IMR-90 (cell line): ENCODE measurements around the gene HOXB7. TPM values are rescaled to one million over a fixed set of nuclear protein-coding genes. Genes with fewer than 3 reads are reported as not detected.

Source experiments
- ATAC-seq: fragments of 200-7000 bp; cut with Tn5 transposase; 2 replicates; pipeline ENCODE4 v1.9.1; 2020; ENCODE audit warnings: low read depth, mild to moderate bottlenecking, moderate library complexity
- BruUV-seq: library from RNA; stranded (reverse); fragments of 400-500 nt; replicated peaks from 2 replicates; lab custom pipeline; 2021; lab: Mats Ljungman, UMichigan
- CTCF ChIA-PET: fragments of 300-600 bp; formaldehyde crosslinking; extraction: SDS; loops from one replicate; lab custom pipeline; 2021; ENCODE audit warnings: antibody characterized with exemption; lab: Yijun Ruan, JAX
- POLR2A ChIA-PET: fragments of 300-600 bp; sonication (Branson Sonifier 250); formaldehyde crosslinking; loops from one replicate; lab custom pipeline; 2022; ENCODE audit warnings: antibody characterized with exemption; ENCODE audit not compliant: unreplicated experiment; lab: Charles Lee
- DNase-seq: peaks from one replicate; pipeline ENCODE4 v3.0.0; 2013
- H2AFZ ChIP-seq: replicated peaks from 2 replicates; pipeline ENCODE3; 2013; ENCODE audit warnings: low read length, mild to moderate bottlenecking; ENCODE audit not compliant: poor library complexity
- H2AK5ac ChIP-seq: 2 replicates; pipeline ENCODE4 v1.6.1; 2013; ENCODE audit warnings: low read depth, low read length, inconsistent platforms
- H2AK9ac ChIP-seq: replicated peaks from 2 replicates; pipeline ENCODE3; 2013; ENCODE audit warnings: mild to moderate bottlenecking, low read depth, low read length, moderate library complexity; ENCODE audit not compliant: poor library complexity
- H2BK120ac ChIP-seq: 2 replicates; pipeline ENCODE4 v1.6.1; 2013; ENCODE audit warnings: low read depth, low read length, inconsistent platforms
- H2BK15ac ChIP-seq: 3 replicates; pipeline ENCODE4 v1.6.1; 2013; ENCODE audit warnings: low read depth, low read length, inconsistent platforms
- H2BK20ac ChIP-seq: 2 replicates; pipeline ENCODE4 v1.6.1; 2013; ENCODE audit warnings: low read depth, mild to moderate bottlenecking, inconsistent platforms, low read length, moderate library complexity
- H2BK5ac ChIP-seq: 2 replicates; pipeline ENCODE4 v1.6.1; 2013; ENCODE audit warnings: mild to moderate bottlenecking, low read depth, low read length, inconsistent platforms; ENCODE audit not compliant: poor library complexity, severe bottlenecking
- H3K14ac ChIP-seq: replicated peaks from 2 replicates; pipeline ENCODE4 v1.6.1; 2013; ENCODE audit warnings: low read depth, low read length, inconsistent platforms
- H3K18ac ChIP-seq: 2 replicates; pipeline ENCODE4 v1.6.1; 2013; ENCODE audit warnings: low read depth, low read length, control low read depth
- H3K23ac ChIP-seq: 2 replicates; pipeline ENCODE4 v1.6.1; 2013; ENCODE audit warnings: low read depth, low read length, inconsistent platforms
- H3K27ac ChIP-seq: 2 replicates; pipeline ENCODE4 v1.5.1; 2013; ENCODE audit warnings: mild to moderate bottlenecking, control low read depth, low read length; ENCODE audit not compliant: insufficient read depth
- H3K27me3 ChIP-seq: 2 replicates; pipeline ENCODE4 v1.6.1; 2013; ENCODE audit warnings: low read length; ENCODE audit not compliant: control insufficient read depth, insufficient read depth
- H3K36me3 ChIP-seq: 2 replicates; pipeline ENCODE4 v1.6.1; 2013; ENCODE audit warnings: low read length, mixed read lengths; ENCODE audit not compliant: control insufficient read depth, insufficient read depth
- H3K4ac ChIP-seq: 2 replicates; pipeline ENCODE4 v1.6.1; 2013; ENCODE audit warnings: low read depth, low read length, inconsistent platforms
- H3K4me1 ChIP-seq: 2 replicates; pipeline ENCODE4 v1.6.1; 2013; ENCODE audit warnings: low read length, mixed read lengths; ENCODE audit not compliant: control insufficient read depth, insufficient read depth
- H3K4me2 ChIP-seq: 2 replicates; pipeline ENCODE4 v1.6.1; 2013; ENCODE audit warnings: low read depth, mild to moderate bottlenecking, control low read depth, low read length, moderate library complexity
- H3K4me3 ChIP-seq: 2 replicates; pipeline ENCODE4 v1.5.1; 2013; ENCODE audit warnings: low read depth, mild to moderate bottlenecking, control low read depth, low read length, moderate library complexity; ENCODE audit not compliant: insufficient read depth
- H3K56ac ChIP-seq: 2 replicates; pipeline ENCODE4 v1.6.1; 2013; ENCODE audit warnings: low read length, inconsistent platforms; ENCODE audit not compliant: insufficient read depth; ENCODE audit errors: extremely low read depth
- H3K79me1 ChIP-seq, 2 experiments: 2 replicates each; pipeline ENCODE4 v1.6.1; 2013; ENCODE audit warnings: low read length in 2 of 2, inconsistent platforms in 1 of 2, low read depth in 1 of 2
- H3K9ac ChIP-seq: 2 replicates; pipeline ENCODE4 v1.6.1; 2013; ENCODE audit warnings: low read depth, low read length, control low read depth
- H3K9me1 ChIP-seq: 2 replicates; pipeline ENCODE4 v1.6.1; 2013; ENCODE audit warnings: low read length, inconsistent platforms; ENCODE audit not compliant: insufficient read depth
- H3K9me3 ChIP-seq: 2 replicates; pipeline ENCODE4 v1.6.1; 2013; ENCODE audit warnings: low read length; ENCODE audit not compliant: control insufficient read depth, insufficient read depth
- H4K20me1 ChIP-seq: 2 replicates; pipeline ENCODE4 v1.6.1; 2013; ENCODE audit warnings: low read length, inconsistent platforms; ENCODE audit not compliant: insufficient read depth
- H4K5ac ChIP-seq: 2 replicates; pipeline ENCODE4 v1.6.1; 2013; ENCODE audit warnings: mild to moderate bottlenecking, low read depth, low read length, control low read depth
- H4K8ac ChIP-seq, 2 experiments: 2 replicates each; pipeline ENCODE4 v1.6.1; 2013; ENCODE audit warnings: low read depth in 2 of 2, low read length in 2 of 2, control low read depth in 1 of 2, inconsistent platforms in 1 of 2
- H4K91ac ChIP-seq: 2 replicates; pipeline ENCODE4 v1.6.1; 2013; ENCODE audit warnings: low read depth, low read length, inconsistent platforms; ENCODE audit not compliant: insufficient read depth
- CEBPB ChIP-seq: IDR thresholded peaks from 2 replicates; pipeline ENCODE4 v1.6.1; 2012; ENCODE audit warnings: low read depth, low read length, improper control_type of control experiment
- CHD1 ChIP-seq: IDR thresholded peaks from 2 replicates; pipeline ENCODE4 v1.6.1; 2012; ENCODE audit warnings: low read depth, low read length, improper control_type of control experiment
- CTCF ChIP-seq: conservative IDR thresholded peaks from 2 replicates; pipeline ENCODE4 v1.5.1; 2012; ENCODE audit warnings: mild to moderate bottlenecking, low read depth, low read length, improper control_type of control experiment
- ELK1 ChIP-seq: fragments of 150-350 bp; IDR thresholded peaks from 2 replicates; pipeline ENCODE4 v1.6.1; 2016; ENCODE audit warnings: low read depth, mild to moderate bottlenecking, low read length, moderate library complexity, borderline replicate concordance
- FOS ChIP-seq: fragments of 150-350 bp; IDR thresholded peaks from 2 replicates; pipeline ENCODE4 v1.6.1; 2016; ENCODE audit warnings: low read depth, low read length
- MXI1 ChIP-seq: IDR thresholded peaks from 2 replicates; pipeline ENCODE4 v1.6.1; 2012; ENCODE audit warnings: low read depth, mild to moderate bottlenecking, low read length, moderate library complexity, borderline replicate concordance
- NFE2L2 ChIP-seq: fragments of 150-350 bp; IDR thresholded peaks from 2 replicates; pipeline ENCODE4 v1.6.1; 2016; ENCODE audit warnings: low read depth, mild to moderate bottlenecking, low read length
- RCOR1 ChIP-seq: IDR thresholded peaks from 2 replicates; pipeline ENCODE4 v1.6.1; 2012; ENCODE audit warnings: mild to moderate bottlenecking, low read length, improper control_type of control experiment; ENCODE audit not compliant: insufficient replicate concordance
- RFX5 ChIP-seq: IDR thresholded peaks from 2 replicates; pipeline ENCODE4 v1.8.0; 2012; ENCODE audit warnings: low read depth, mild to moderate bottlenecking, low read length, moderate library complexity
- SMC3 ChIP-seq: fragments of 150-350 bp; IDR thresholded peaks from 2 replicates; pipeline ENCODE4 v1.6.1; 2016; ENCODE audit warnings: low read depth, mild to moderate bottlenecking, antibody characterized with exemption, low read length, moderate library complexity
- dilution Hi-C: fragments of 300-500 bp; cut with HindIII; formaldehyde crosslinking; loops from one replicate; pipeline ENCODE4 v1.14.3; 2018; ENCODE audit warnings: low sequenced_read_pairs; ENCODE audit not compliant: unreplicated experiment
- in situ Hi-C: fragments of 300-500 bp; cut with MboI; formaldehyde crosslinking; loops from 3 replicates; pipeline ENCODE4 v1.14.3; 2019; ENCODE audit warnings: low sequenced_read_pairs, inconsistent platforms, mixed read lengths
- intact Hi-C: fragments of 100-400 bp; cut with micrococcal nuclease; formaldehyde crosslinking; loops from 2 replicates; pipeline ENCODE4 v1.10.0; 2022
- polyA plus RNA-seq, 3 experiments: library from polyadenylated mRNA; depleted of rRNA; stranded (reverse); fragments of >200 nt; gene quantifications; 2 replicates each; pipeline ENCODE4 v1.2.3, GENCODE V29; 2012; ENCODE audit warnings: low replicate concordance in 1 of 3
- total RNA-seq: library from RNA; depleted of rRNA; stranded (reverse); fragments of >200 nt; gene quantifications from 2 replicates; pipeline ENCODE4 v1.2.3, GENCODE V29; 2012

HOXB7 gene
- total and polyA plus RNA-seq, 2 of the 4 experiments (the other 2 are of a cell fraction): 1.8 to 6.7 TPM

DNA sequence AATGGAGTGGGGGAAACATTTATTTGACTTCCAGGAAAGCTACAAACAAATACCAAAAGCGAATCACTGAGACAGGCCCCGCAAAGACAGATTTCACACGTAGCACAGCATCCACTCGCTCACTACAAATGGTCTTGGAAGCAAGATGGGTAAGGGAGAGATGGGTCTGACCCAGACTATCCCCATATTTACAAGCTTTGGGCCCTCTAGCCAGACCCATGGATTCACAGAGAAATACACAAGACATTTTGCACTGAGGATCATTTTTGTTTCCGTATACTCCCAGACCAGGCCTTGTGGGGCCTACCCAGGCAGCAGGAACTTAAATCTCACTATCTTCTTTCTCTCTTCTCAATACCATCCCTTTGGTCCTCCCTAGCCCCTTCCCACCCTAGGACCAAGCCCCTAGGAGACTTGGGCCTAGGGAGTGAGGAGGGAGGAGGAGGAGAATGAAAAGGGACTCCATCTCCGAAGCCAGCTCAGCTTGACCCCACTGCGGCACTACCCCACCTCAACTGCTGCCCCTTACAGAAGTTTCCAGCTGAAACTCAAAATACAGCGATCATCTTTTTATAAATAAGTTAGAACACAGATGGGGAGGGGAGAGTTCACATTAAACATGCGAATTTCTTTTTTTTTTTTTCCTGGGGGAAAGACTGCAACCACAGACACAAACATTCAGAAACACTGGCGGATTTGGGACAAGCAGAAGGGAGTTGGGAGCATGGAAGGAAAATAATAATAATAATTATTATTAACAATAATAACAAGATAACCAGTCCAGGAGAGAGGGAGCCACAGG is 19.4 kb downstream of the HOXB7 start (continued):
- TF ChIP-seq CHD1: no peak

DNA sequence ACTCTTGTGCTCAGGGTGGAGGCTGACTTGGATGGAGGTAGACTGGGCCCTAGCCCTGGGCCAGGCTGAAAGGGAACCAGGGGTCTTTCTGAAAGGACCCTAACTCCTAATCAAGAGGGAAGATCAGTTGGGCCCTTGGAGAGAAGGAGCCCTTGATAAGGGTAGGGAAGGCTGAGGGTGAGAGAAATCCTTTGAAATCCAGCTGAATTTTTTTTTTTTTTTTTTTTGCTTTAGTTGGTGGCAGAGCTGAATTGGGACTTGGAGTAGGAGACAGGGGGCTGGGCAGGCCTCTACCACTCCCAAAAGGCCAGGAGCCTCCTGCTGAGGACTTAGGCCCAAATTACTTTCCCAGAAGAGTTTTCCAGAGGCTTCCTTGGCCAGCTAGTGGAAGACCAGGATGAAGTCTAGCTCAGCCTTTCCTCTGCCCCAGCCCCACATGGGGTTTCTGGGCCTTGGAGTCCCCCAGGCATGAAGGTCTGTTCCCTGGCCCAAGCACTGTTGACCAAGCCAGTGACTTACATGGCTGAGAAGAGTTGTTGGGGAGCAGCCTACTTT is 20.1 kb downstream of the HOXB7 start:
- peak overlapping the region; percentile 95 for H2BK15ac ChIP-seq
- peak overlapping the region; percentile 91 for H2BK20ac ChIP-seq
- no peaks in the 10 kb centered on the region; the same call in 1 of the 2 replicates for H4K20me1 ChIP-seq
- peak overlapping the region; percentile 100 for H3K9ac ChIP-seq
- peak overlapping the region; percentile 96 for H3K18ac ChIP-seq
- intact Hi-C loops (no loop called here), dilution Hi-C loops (no loop called here), in situ Hi-C loops (loop anchor here (10.0 kb wide), 1 partner anchor 566 kb away; no protein-coding TSS in a partner anchor)
- DNase-seq (peak; percentile 16), ATAC-seq (no peak)
- peaks cover 9% of the 10 kb centered on the region for H3K4me1 ChIP-seq
- ChIA-PET POLR2A (interaction anchor here (0.6 to 1.0 kb wide), 5 partner anchors 10 to 35 kb away, joined by 3 to 9 read pairs (median 4); no protein-coding TSS in a partner anchor), CTCF (interaction anchor here (0.6 to 1.5 kb wide), 3 partner anchors 45 to 239 kb away, joined by 4 read pairs; no protein-coding TSS in a partner anchor)
- peak overlapping the region; percentile 100 for H3K56ac ChIP-seq
- peak overlapping the region; percentile 97 for H2BK120ac ChIP-seq
- peak overlapping the region; percentile 99 for H4K91ac ChIP-seq
- H2BK5ac ChIP-seq: peak overlapping the region; percentile 99
- peak overlapping the region; percentile 100 for H3K23ac ChIP-seq
- H3K4ac ChIP-seq: peak overlapping the region; percentile 99
- H3K79me1 ChIP-seq: no peaks in the 10 kb centered on the region
- H3K9me3 ChIP-seq: no peaks in the 10 kb centered on the region
- peak overlapping the region; percentile 64 for H2AFZ ChIP-seq
- BruUV-seq: no TSS peak
- H3K27ac ChIP-seq: peak overlapping the region; percentile 99
- H3K4me2 ChIP-seq: peak overlapping the region; percentile 98
- H2AK9ac ChIP-seq: peak overlapping the region; percentile 94
- H2AK5ac ChIP-seq: peak overlapping the region; percentile 98
- peak overlapping the region; percentile 96 to 99 for H4K8ac ChIP-seq
- TF ChIP-seq NFE2L2: no peak
- no peak for TF ChIP-seq MXI1
- no peak for TF ChIP-seq RFX5
- no peak for TF ChIP-seq SMC3
- no peak for TF ChIP-seq ELK1
- TF ChIP-seq FOS: no peak
- TF ChIP-seq RCOR1: no peak
- TF ChIP-seq CTCF: no peak
- no peak for TF ChIP-seq CEBPB
- TF ChIP-seq CHD1: no peak
- no peaks in the 10 kb centered on the region for H3K9me1 ChIP-seq
- H3K27me3 ChIP-seq: no peaks in the 10 kb centered on the region
- H4K5ac ChIP-seq: peak overlapping the region; percentile 89
- peak overlapping the region; percentile 99 for H3K14ac ChIP-seq
- H3K36me3 ChIP-seq: peaks cover 14% of the 10 kb centered on the region; the same call in 1 of the 2 replicates
- H3K4me3 ChIP-seq: peak overlapping the region; percentile 91
